KMS-11 (cell line): ENCODE data around the gene RAB10.

Experiments
- H2AFZ ChIP-seq: fragments of 200-600 bp; sonication (generic); 2 replicates; pipeline ENCODE4 v1.6.1; 2016; ENCODE audit warnings: antibody characterized with exemption, mixed run types, low read depth
- H3K27ac ChIP-seq: fragments of 200-600 bp; sonication (generic); 2 replicates; pipeline ENCODE4 v1.6.1; 2016; ENCODE audit warnings: mild to moderate bottlenecking, mixed run types
- H3K27me3 ChIP-seq: fragments of 200-600 bp; sonication (generic); 2 replicates; pipeline ENCODE4 v1.6.1; 2017; ENCODE audit warnings: mild to moderate bottlenecking, low read depth, mixed run types, moderate library complexity; ENCODE audit not compliant: insufficient read depth
- H3K36me3 ChIP-seq: fragments of 200-600 bp; sonication (generic); 2 replicates; pipeline ENCODE4 v1.6.1; 2017; ENCODE audit warnings: mild to moderate bottlenecking, mixed run types; ENCODE audit not compliant: insufficient read depth
- H3K4me1 ChIP-seq: fragments of 200-600 bp; sonication (generic); 2 replicates; pipeline ENCODE4 v1.6.1; 2016; ENCODE audit warnings: mild to moderate bottlenecking, low read depth, mixed run types; ENCODE audit not compliant: poor library complexity, severe bottlenecking
- H3K4me2 ChIP-seq: fragments of 200-600 bp; sonication (generic); 2 replicates; pipeline ENCODE4 v1.7.0; 2016; ENCODE audit warnings: mild to moderate bottlenecking, mixed run types
- H3K4me3 ChIP-seq: fragments of 200-600 bp; sonication (generic); IDR thresholded peaks from 2 replicates; pipeline ENCODE4 v1.6.1; 2017; ENCODE audit warnings: low read depth, low read length, mixed read lengths; ENCODE audit not compliant: insufficient read depth
- H3K79me2 ChIP-seq: fragments of 200-600 bp; sonication (generic); 2 replicates; pipeline ENCODE4 v1.6.1; 2016; ENCODE audit warnings: low read depth, mixed run types; ENCODE audit not compliant: insufficient read depth
- H3K9ac ChIP-seq: fragments of 200-600 bp; sonication (generic); 2 replicates; pipeline ENCODE4 v1.6.1; 2016; ENCODE audit warnings: mild to moderate bottlenecking, mixed run types
- H4K20me1 ChIP-seq: fragments of 200-600 bp; sonication (generic); 2 replicates; pipeline ENCODE4 v1.6.1; 2016; ENCODE audit warnings: mild to moderate bottlenecking, mixed run types; ENCODE audit not compliant: insufficient read depth
- CTCF ChIP-seq: fragments of 200-600 bp; sonication (generic); conservative IDR thresholded peaks from 2 replicates; pipeline ENCODE4 v1.6.1; 2017; ENCODE audit warnings: low read depth, mild to moderate bottlenecking, antibody characterized with exemption, low read length, moderate library complexity, mixed read lengths

Gene RAB10

GRCh38 chr2:26139269-26140183 lies 105.6 kb downstream of the RAB10 start:
- TF ChIP-seq CTCF = no peak
- H3K36me3 ChIP-seq = no peaks in the 10 kb centered on the region
- H3K9ac ChIP-seq = no peak overlapping the region
- no peak overlapping the region for H2AFZ ChIP-seq
- H3K27ac ChIP-seq = no peak overlapping the region
- H3K4me2 ChIP-seq = no peak overlapping the region
- H3K79me2 ChIP-seq = no peaks in the 10 kb centered on the region
- H3K27me3 ChIP-seq = no peaks in the 10 kb centered on the region
- H3K4me3 ChIP-seq = no peak overlapping the region
- H4K20me1 ChIP-seq = no peaks in the 10 kb centered on the region
- no peaks in the 10 kb centered on the region for H3K4me1 ChIP-seq

- Histone ChIP-seq H4K20me1 (no peaks in the 10 kb centered on the region), H3K27ac (no peak overlapping the region), H3K4me2 (no peak overlapping the region), H3K27me3 (no peaks in the 10 kb centered on the region), H3K36me3 (no peaks in the 10 kb centered on the region), H3K4me3 (no peak overlapping the region), H3K79me2 (no peaks in the 10 kb centered on the region), H3K4me1 (no peaks in the 10 kb centered on the region), H3K9ac (no peak overlapping the region), H2AFZ (no peak overlapping the region)
- TF ChIP-seq CTCF = no peak
These were observed 107.4 kb downstream of the RAB10 start for GRCh38 chr2:26141145-26141769.

GRCh38 chr2:26144031-26144430 lies 110.1 kb downstream of the RAB10 start:
- Histone ChIP-seq H3K79me2 (no peaks in the 10 kb centered on the region), H2AFZ (no peak overlapping the region), H3K4me1 (no peaks in the 10 kb centered on the region), H3K27ac (no peak overlapping the region), H3K9ac (no peak overlapping the region), H3K4me2 (no peak overlapping the region), H3K4me3 (no peak overlapping the region), H3K27me3 (no peaks in the 10 kb centered on the region), H4K20me1 (no peaks in the 10 kb centered on the region), H3K36me3 (no peaks in the 10 kb centered on the region)
- TF ChIP-seq CTCF = no peak

GRCh38 chr2:26144953-26145680 lies 111.2 kb downstream of the RAB10 start:
- H3K9ac ChIP-seq = no peak overlapping the region
- no peak overlapping the region for H3K27ac ChIP-seq
- H3K4me3 ChIP-seq = no peak overlapping the region
- no peak overlapping the region for H3K4me2 ChIP-seq
- no peaks in the 10 kb centered on the region for H3K27me3 ChIP-seq
- no peak overlapping the region for H2AFZ ChIP-seq
- H3K36me3 ChIP-seq = no peaks in the 10 kb centered on the region
- no peaks in the 10 kb centered on the region for H3K79me2 ChIP-seq
- H4K20me1 ChIP-seq = no peaks in the 10 kb centered on the region
- TF ChIP-seq CTCF = peak; percentile 92
- no peaks in the 10 kb centered on the region for H3K4me1 ChIP-seq
